SK-N-SH (cell line): Measurements from ENCODE around the gene MYD88. TPM values are rescaled to one million over a fixed set of nuclear protein-coding genes. Genes with fewer than 3 reads are reported as not detected.

Experiments
- CTCF ChIA-PET: fragments of 300-600, 350-600 bp; formaldehyde crosslinking; extraction: SDS; loops from one replicate; lab custom pipeline; 2021; lab: Yijun Ruan, JAX
- POLR2A ChIA-PET: fragments of 350-600 bp; sonication (Branson Sonifier 250); formaldehyde crosslinking; extraction: SDS; loops from one replicate; lab custom pipeline; 2020; ENCODE audit warnings: antibody characterized with exemption, inconsistent platforms; lab: Yijun Ruan, JAX
- DNase-seq: peaks from one replicate; pipeline ENCODE4 v3.0.0; 2012
- H2AFZ ChIP-seq: fragments of 200-600 bp; sonication (generic); 2 replicates; pipeline ENCODE4 v1.8.1; 2016; ENCODE audit warnings: antibody characterized with exemption, mild to moderate bottlenecking, low read depth
- H3F3A ChIP-seq: fragments of 200-600 bp; sonication (generic); replicated peaks from 2 replicates; pipeline ENCODE3; 2016; ENCODE audit warnings: antibody characterized with exemption, mild to moderate bottlenecking; ENCODE audit not compliant: insufficient read depth
- H3K27ac ChIP-seq, 2 experiments: fragments of 200-500 bp in 1 of 2; fragments of 200-600 bp in 1 of 2; sonication (Bioruptor generic) in 1 of 2; sonication (generic), shearing (Covaris generic) in 1 of 2; 2 replicates each; pipeline versions ENCODE4 v1.5.1 to v1.6.1; 2014 to 2016; ENCODE audit warnings: low read depth in 2 of 2, inconsistent platforms in 1 of 2, low read length in 1 of 2, mild to moderate bottlenecking in 1 of 2, mixed read lengths in 1 of 2
- H3K27me3 ChIP-seq: fragments of 200-600 bp; sonication (generic), shearing (Covaris generic); 2 replicates; pipeline ENCODE4 v1.6.1; 2016; ENCODE audit warnings: mixed run types; ENCODE audit not compliant: insufficient read depth
- H3K36me3 ChIP-seq, 2 experiments: fragments of 200-500 bp in 1 of 2; fragments of 200-600 bp in 1 of 2; sonication (Bioruptor generic) in 1 of 2; sonication (generic) in 1 of 2; replicated peaks in 1 of 2; 2 replicates each; pipeline versions ENCODE3 to v1.5.1; 2014 to 2016; ENCODE audit warnings: low read length in 1 of 2, mild to moderate bottlenecking in 1 of 2; ENCODE audit not compliant: insufficient read depth in 2 of 2, control insufficient read depth in 1 of 2
- H3K4me1 ChIP-seq, 2 experiments: fragments of 200-500 bp in 1 of 2; fragments of 200-600 bp in 1 of 2; sonication (Bioruptor generic) in 1 of 2; sonication (generic), shearing (Covaris generic) in 1 of 2; 2 replicates each; pipeline versions ENCODE4 v1.5.1 to v1.6.1; 2014 to 2016; ENCODE audit warnings: low read depth in 1 of 2, low read length in 1 of 2, mixed run types in 1 of 2; ENCODE audit not compliant: insufficient read depth in 2 of 2, control insufficient read depth in 1 of 2
- H3K4me2 ChIP-seq: fragments of 200-600 bp; sonication (generic), shearing (Covaris generic); 2 replicates; pipeline ENCODE4 v1.6.1; 2017; ENCODE audit warnings: mixed run types
- H3K4me3 ChIP-seq, 2 experiments: fragments of 200-500 bp in 1 of 2; fragments of 200-600 bp in 1 of 2; sonication (Bioruptor generic) in 1 of 2; sonication (generic), shearing (Covaris generic) in 1 of 2; 2 replicates each; pipeline versions ENCODE4 v1.5.1 to v1.8.1; 2014 to 2016; ENCODE audit warnings: low read depth in 2 of 2, inconsistent platforms in 1 of 2, low read length in 1 of 2, mild to moderate bottlenecking in 1 of 2, mixed read lengths in 1 of 2, moderate library complexity in 1 of 2
- H3K79me2 ChIP-seq: fragments of 200-600 bp; sonication (generic); 2 replicates; pipeline ENCODE4 v1.8.1; 2017; ENCODE audit warnings: mild to moderate bottlenecking; ENCODE audit not compliant: insufficient read depth
- H3K9ac ChIP-seq: fragments of 200-600 bp; sonication (generic); 2 replicates; pipeline ENCODE4 v1.6.1; 2017; ENCODE audit warnings: mixed run types
- H3K9me2 ChIP-seq: fragments of 200-600 bp; sonication (generic); 2 replicates; pipeline ENCODE4 v1.6.1; 2017; ENCODE audit warnings: mixed run types
- H3K9me3 ChIP-seq: fragments of 200-600 bp; sonication (generic); 2 replicates; pipeline ENCODE4 v1.6.1; 2017; ENCODE audit warnings: mixed run types, mild to moderate bottlenecking, moderate library complexity
- H4K20me1 ChIP-seq: fragments of 200-600 bp; sonication (generic); 2 replicates; pipeline ENCODE4 v1.6.1; 2017; ENCODE audit warnings: mild to moderate bottlenecking, mixed run types; ENCODE audit not compliant: insufficient read depth
- CTCF ChIP-seq: fragments of 200-600 bp; sonication (generic); IDR thresholded peaks from 2 replicates; pipeline ENCODE4 v1.6.1; 2017; ENCODE audit warnings: antibody characterized with exemption, mild to moderate bottlenecking, moderate library complexity
- EZH2phosphoT487 ChIP-seq: fragments of 200-600 bp; sonication (generic); IDR thresholded peaks from 2 replicates; pipeline ENCODE4 v1.6.1; 2017; ENCODE audit warnings: low read depth, mixed run types, mild to moderate bottlenecking, antibody characterized with exemption, moderate library complexity, borderline replicate concordance
- FOXJ3 ChIP-seq: sonication (generic); formaldehyde crosslinking; IDR thresholded peaks from 2 replicates; pipeline ENCODE4 v1.5.1; 2020; ENCODE audit warnings: mild to moderate bottlenecking, missing genetic modification reagents
- FOXM1 ChIP-seq: IDR thresholded peaks from 2 replicates; pipeline ENCODE4 v1.4.0; 2012; ENCODE audit warnings: low read depth, mild to moderate bottlenecking
- GATA2 ChIP-seq: sonication (generic); formaldehyde crosslinking; IDR thresholded peaks from 2 replicates; pipeline ENCODE4 v1.5.0; 2020; ENCODE audit warnings: mild to moderate bottlenecking, missing genetic modification reagents
- MEF2A ChIP-seq: IDR thresholded peaks from 2 replicates; pipeline ENCODE4 v1.4.0; 2012; ENCODE audit warnings: low read depth, borderline replicate concordance
- POLR2AphosphoS5 ChIP-seq: IDR thresholded peaks from 2 replicates; pipeline ENCODE4 v1.6.1; 2012; ENCODE audit warnings: low read depth, low read length
- RAD21 ChIP-seq: IDR thresholded peaks from 2 replicates; pipeline ENCODE4 v1.6.1; 2012; ENCODE audit warnings: mild to moderate bottlenecking, low read length
- RXRA ChIP-seq: IDR thresholded peaks from 2 replicates; pipeline ENCODE4 v1.4.0; 2012; ENCODE audit warnings: low read depth, mild to moderate bottlenecking, borderline replicate concordance
- SMC3 ChIP-seq: IDR thresholded peaks from 2 replicates; pipeline ENCODE4 v1.6.1; 2012; ENCODE audit warnings: low read depth, low read length, improper control_type of control experiment
- TAF1 ChIP-seq: IDR thresholded peaks from 2 replicates; pipeline ENCODE4 v1.6.1; 2012; ENCODE audit warnings: low read depth, mild to moderate bottlenecking, low read length, moderate library complexity, borderline replicate concordance
- USF1 ChIP-seq: IDR thresholded peaks from 2 replicates; pipeline ENCODE4 v1.4.0; 2012; ENCODE audit warnings: low read depth, borderline replicate concordance
- USF2 ChIP-seq: fragments of 150-350 bp; IDR thresholded peaks from 2 replicates; pipeline ENCODE4 v1.6.1; 2017; ENCODE audit warnings: antibody characterized with exemption, low read length, low read depth, borderline replicate concordance
- WGBS: methylation state at CpG from one replicate; pipeline ENCODE4 v1.1.6; 2017; ENCODE audit warnings: low lambda C conversion rate; 5-methylcytosine and 5-hydroxymethylcytosine counted together
- polyA plus RNA-seq, 3 experiments: library from polyadenylated mRNA; depleted of rRNA; stranded (reverse); fragments of >200 nt; gene quantifications; 2 replicates each; pipeline ENCODE4 v1.2.3, GENCODE V29; 2012

The MYD88 gene
- polyA plus RNA-seq, 1 of the 3 experiments (the other 2 are of a cell fraction): 24.0 TPM

DNA sequence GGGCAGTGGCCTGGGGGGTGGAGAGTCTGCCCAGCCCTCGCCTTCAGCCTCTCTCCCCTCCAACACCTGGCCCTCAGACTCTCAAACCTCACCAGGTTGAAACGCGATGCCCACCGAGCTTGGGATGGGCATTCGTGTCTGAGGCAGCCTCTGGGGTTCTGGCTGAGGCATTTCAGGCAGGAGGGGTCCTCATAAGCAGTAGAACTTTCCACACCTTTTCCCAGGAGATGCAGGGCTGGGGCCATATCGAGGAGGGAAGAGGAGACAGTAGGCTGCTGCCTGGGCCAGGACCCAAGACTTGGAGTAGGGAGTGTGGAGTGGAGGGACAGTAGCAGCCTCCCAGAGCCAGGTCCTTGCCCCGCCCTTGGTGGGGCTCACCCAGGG, 26.1 kb upstream of the MYD88 start:
- no peaks in the 10 kb centered on the region for H3K9me2 ChIP-seq
- H4K20me1 ChIP-seq: no peaks in the 10 kb centered on the region
- H3K27ac ChIP-seq: no peak overlapping the region
- no peaks in the 10 kb centered on the region for H3K4me1 ChIP-seq
- ChIA-PET CTCF (interaction anchor here (1.2 kb wide), 1 partner anchor 232 kb away, joined by 4 read pairs; no protein-coding TSS in a partner anchor), POLR2A (no interaction called here)
- TF ChIP-seq FOXM1: no peak
- no peak for TF ChIP-seq USF1
- no peak for TF ChIP-seq EZH2phosphoT487
- TF ChIP-seq TAF1: no peak
- no peak for TF ChIP-seq RAD21
- no peak for TF ChIP-seq MEF2A
- TF ChIP-seq POLR2AphosphoS5: no peak
- TF ChIP-seq SMC3: no peak
- no peak for TF ChIP-seq GATA2 (CRISPR knock-in tag)
- TF ChIP-seq CTCF: no peak
- 61% methylated on average over 6 of the region's 7 CpGs for WGBS
- no peak overlapping the region for H3K4me3 ChIP-seq
- H3K79me2 ChIP-seq: no peaks in the 10 kb centered on the region
- H3F3A ChIP-seq: no peaks in the 10 kb centered on the region
- H3K9ac ChIP-seq: no peak overlapping the region
- no peaks in the 10 kb centered on the region for H3K27me3 ChIP-seq
- no peaks in the 10 kb centered on the region for H3K36me3 ChIP-seq
- no peaks in the 10 kb centered on the region for H3K9me3 ChIP-seq
- no peak for DNase-seq
- no peak overlapping the region for H2AFZ ChIP-seq
- H3K4me2 ChIP-seq: no peak overlapping the region

DNA sequence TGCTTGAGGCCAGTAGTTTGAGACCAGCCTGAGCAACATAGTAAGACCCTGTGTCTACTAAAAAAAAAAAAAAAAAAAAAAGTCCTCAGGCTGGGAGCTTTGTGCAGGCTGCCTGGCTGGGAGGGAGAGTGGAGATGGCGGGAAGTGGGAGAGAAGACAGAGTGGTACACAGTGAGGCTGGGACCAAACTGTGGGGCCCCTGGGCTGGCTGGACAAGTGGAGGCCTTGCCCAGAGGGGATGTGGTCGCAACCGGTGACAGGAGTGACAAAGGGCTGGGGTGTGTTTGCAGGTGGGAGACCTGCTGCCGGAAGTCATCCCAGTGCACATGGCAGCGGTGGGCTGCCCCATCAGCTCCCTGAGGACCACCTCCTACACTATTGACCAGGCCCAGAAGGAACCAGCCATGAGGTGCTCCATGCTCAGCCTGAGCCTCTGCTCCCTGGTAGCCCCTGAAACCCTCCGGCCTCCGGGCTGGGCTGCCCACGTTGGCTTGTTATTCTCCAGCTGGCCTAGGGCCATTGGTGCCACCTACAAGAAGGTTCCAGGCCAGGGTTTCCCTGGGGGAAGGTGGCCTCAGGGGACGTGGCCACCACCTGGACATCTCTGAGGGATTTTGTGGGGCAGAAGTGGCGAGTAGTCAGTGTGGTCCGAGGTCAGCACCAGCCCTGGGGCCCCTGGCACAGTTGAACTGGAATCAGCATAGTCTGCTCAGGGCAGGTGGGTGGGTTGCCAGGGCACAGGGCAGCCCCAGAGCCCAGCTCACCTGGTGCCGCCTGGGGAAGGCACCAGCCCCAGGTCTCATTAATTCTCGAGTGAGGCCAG, 24.2 kb upstream of the MYD88 start:
- CTCF ChIA-PET: interaction anchor here (0.6 to 1.3 kb wide), 2 partner anchors 21 to 232 kb away, joined by 3 to 4 read pairs; partner anchors contain the start of gene XYLB
- no peak overlapping the region for H3K9ac ChIP-seq
- POLR2A ChIA-PET: no interaction called here
- no peaks in the 10 kb centered on the region for H3F3A ChIP-seq
- no peak overlapping the region for H3K4me3 ChIP-seq
- no peaks in the 10 kb centered on the region for H3K36me3 ChIP-seq
- H3K9me3 ChIP-seq: no peaks in the 10 kb centered on the region
- no peak for DNase-seq
- H3K4me2 ChIP-seq: no peak overlapping the region
- H3K79me2 ChIP-seq: no peaks in the 10 kb centered on the region
- H2AFZ ChIP-seq: no peak overlapping the region
- no peaks in the 10 kb centered on the region for H3K27me3 ChIP-seq
- 80% methylated on average over 3 of the region's 13 CpGs for whole genome bisulfite sequencing
- H3K4me1 ChIP-seq: no peaks in the 10 kb centered on the region
- H4K20me1 ChIP-seq: no peaks in the 10 kb centered on the region
- no peak overlapping the region for H3K27ac ChIP-seq
- no peaks in the 10 kb centered on the region for H3K9me2 ChIP-seq
- TF ChIP-seq FOXJ3 (CRISPR knock-in tag) (no peak), MEF2A (no peak), FOXM1 (no peak), USF2 (no peak), RXRA (no peak)
